DMS53 treated with DMSO at 0.1 percent for 48 hours (cell line): ENCODE measurements around the gene ERBB4.
A peak's percentile ranks its signal among the peaks of the same experiment; 100 is the strongest.
"Not testable (repeated sequence)": the region's sequence is repeated elsewhere in the genome, so short reads cannot be mapped to it uniquely, and the experiment has no call there.

Experiments
- DNase-seq: peaks from one replicate; lab custom pipeline; 2025; ENCODE audit not compliant: unreplicated experiment; lab: John Stamatoyannopoulos, UW

Gene ERBB4

DNA sequence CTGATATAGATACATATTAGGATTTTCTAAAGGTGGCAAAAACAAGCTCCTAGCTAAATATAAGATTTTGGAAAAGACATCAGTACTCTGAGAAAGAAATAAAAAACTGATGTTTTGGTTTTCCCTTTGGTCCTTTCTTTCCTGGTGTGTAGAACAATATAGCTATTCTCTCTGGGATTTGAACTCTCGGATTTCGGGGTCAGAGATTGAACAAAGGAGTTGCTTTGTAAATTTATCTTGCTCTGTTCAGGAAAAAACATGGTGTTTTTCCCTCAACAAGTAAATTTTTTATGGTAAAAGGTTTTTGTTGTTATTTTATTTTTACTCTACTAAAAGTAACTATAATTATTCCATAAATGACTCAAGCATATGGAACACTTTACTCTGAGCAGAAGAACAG, 889.3 kb downstream of the ERBB4 start:
- DNase-seq: no peak

DNA sequence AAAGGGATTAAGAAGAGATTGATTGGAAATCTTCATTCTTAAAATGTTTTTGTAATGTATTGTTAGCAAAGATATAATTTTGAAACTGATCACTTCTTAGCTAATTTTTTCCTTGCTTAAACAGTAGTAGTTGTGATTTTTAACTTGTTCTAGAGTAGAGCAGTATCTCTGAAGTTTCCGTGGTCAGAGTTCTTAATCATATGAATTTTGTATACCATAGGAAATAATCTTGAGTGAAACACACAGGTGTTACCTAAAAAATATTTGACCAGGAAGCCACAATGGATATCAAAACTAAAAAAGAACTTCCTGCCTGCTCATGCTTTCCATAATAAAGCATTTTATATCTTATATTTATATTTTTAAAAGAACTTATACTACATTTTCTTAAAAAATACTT, 907.1 kb downstream of the ERBB4 start:
- no peak for DNase-seq

- no peak for DNase-seq
These were observed 915.5 kb downstream of the ERBB4 start for GRCh38 chr2:211623096-211623495.

DNA sequence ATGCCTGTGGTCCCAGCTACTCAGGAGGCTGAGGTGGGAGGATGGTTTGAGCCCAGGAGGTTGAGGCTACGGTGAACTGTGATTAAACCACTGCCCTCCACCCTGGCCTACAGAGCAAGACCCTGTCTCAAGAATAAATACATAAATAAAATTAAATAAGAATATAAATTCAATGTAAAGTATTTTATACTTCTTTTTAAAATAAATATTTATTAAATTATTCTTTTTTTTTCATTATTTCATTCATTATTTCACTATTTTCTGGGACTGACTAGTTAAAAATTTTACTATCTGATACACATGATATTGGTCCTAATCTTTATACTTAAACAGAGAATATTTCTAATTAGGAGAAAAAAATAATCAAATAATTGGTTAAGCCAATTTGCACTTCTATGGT, 917.6 kb downstream of the ERBB4 start:
- no peak for DNase-seq

- no peak for DNase-seq
These were observed 920.8 kb downstream of the ERBB4 start for GRCh38 chr2:211617803-211618202.

DNA sequence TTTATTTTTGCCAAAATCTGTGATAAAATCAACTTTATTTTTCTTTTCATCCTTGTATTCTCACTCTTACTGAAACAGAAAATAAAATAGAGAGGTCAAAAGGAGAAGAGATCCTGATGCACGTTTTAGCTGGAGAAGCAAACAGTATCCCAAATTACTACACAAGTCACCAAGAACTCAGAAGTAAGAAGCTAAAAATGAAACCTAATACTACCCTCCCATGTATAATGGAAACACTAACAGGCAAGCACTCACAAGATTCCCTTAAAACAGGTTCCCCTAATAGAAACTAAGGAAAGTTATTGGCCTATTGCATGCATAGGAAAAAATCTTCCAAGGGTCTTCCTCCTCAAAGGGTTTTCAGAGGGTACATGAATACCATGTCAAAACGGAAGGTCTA, 927.0 kb downstream of the ERBB4 start:
- DNase-seq: no peak

- peak; percentile 76 for DNase-seq
These were observed 927.5 kb downstream of the ERBB4 start for GRCh38 chr2:211611061-211611518.

DNA sequence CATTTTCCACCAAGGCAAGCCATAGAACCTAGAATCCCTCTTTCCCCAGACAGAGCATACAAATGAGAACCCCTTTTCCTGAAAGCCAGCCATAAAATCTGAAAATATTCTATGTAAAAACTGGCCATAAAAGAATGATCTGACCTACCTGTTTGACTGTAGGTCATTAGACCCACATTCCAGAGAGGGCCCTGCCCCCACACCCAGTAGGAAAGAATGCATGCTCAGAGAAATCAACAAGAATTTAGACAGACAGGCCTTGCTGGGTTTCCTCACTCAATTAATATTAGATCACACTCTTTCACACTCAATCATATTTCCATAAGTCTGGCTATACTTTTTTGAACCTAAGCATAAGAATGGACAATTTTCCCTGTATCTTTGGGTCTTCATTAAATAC, 929.5 kb downstream of the ERBB4 start:
- DNase-seq: no peak

DNA sequence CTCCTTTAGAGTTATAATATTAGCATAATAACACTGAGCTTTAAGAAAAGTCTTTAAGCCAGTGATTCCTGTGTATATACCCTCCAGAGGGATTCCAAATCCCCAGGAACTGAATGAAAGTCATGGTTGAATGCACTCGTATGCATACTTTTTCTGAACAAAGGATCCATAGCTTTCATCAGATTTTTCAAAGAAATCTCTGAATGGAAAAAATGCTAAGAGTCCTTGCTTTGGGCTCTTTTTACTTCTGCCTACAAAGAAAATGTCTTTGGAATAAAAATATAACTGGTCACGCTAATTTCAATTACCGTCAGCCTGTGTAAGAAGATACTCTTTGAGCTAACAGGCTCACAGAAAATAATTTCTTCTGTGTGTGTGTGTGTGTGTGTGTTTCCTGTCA, 939.5 kb downstream of the ERBB4 start:
- no peak for DNase-seq

DNA sequence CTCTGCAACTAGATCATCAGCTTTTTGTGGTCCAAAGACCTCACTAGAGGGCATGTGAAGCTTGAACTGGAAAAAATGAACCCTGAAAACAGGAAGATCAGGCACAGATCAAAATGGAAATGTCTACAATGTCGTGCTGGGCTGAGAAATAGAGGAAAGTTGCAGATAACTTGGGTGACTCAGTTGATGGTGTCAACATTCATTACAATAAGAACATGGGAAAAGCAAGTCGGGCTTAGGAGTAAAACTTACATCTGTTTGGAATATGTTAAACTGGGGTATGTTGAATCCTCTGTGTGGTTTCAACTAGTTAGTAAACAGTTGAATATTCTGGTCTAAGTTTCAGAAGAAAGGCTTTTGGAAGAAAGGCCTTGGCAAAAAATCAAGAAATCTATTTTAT, 940.4 kb downstream of the ERBB4 start:
- DNase-seq: no peak

GRCh38 chr2:211592006-211592405, 946.6 kb downstream of the ERBB4 start:
- DNase-seq: not testable (repeated sequence)

DNA sequence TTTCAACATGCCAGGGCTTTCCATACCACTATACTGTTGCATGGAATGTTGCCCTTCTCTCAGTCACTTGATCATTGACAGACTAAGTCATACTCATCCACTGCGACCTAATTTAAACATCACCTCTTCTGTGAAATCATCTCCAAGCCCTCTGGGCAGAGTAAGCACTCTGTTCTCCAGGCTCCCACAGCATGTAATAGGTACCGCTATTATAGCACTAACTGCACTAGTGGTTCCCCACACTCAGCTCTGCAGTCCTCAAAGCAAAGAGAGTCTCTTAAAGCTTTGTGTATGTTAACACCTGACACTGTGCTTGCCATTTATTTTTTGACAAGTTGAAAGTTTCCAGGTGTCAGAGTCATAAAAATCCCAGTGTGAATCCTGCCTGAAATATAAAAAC, 947.2 kb downstream of the ERBB4 start:
- no peak for DNase-seq

GRCh38 chr2:211568439-211568838, 970.2 kb downstream of the ERBB4 start:
- no peak for DNase-seq

GRCh38 chr2:211564441-211564840, 974.2 kb downstream of the ERBB4 start:
- no peak for DNase-seq

DNA sequence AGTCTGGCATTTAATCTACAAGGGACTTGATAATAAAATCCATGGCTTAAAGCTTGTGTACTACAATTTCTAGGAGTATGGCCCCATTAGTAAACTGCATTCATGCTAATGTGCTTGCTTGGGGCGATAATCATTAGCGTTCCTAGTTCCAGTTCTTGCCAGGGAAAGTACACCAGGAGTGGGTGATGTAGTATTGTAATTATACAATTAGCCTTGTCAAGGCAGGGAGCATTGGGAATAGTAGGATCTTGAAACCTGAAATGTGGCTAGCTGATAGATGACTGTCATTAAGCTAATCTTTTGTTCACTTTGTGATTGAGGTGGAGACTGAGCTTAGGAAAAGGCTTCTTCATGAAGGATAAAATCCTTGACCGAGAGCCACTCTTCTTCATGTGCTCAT, 993.0 kb downstream of the ERBB4 start:
- no peak for DNase-seq

DNA sequence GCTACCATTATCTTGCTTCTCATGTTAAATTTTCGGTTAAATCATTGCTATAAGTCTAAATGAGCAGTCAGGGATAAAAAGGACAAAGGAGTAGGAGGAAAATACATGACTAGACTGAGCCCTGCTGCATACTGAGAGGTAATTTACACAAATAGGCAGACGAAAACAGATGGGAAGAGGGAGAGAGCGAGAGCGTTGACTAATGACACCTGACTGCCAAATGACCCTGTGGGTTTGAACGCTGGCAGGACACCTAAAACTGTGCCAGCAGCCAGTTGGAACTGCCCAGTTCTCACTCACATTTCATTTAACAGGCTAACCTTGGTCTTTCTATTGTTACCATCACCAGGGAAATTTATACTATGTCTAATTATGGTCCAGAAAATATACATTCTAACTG, 1004.0 kb downstream of the ERBB4 start:
- no peak for DNase-seq

DNA sequence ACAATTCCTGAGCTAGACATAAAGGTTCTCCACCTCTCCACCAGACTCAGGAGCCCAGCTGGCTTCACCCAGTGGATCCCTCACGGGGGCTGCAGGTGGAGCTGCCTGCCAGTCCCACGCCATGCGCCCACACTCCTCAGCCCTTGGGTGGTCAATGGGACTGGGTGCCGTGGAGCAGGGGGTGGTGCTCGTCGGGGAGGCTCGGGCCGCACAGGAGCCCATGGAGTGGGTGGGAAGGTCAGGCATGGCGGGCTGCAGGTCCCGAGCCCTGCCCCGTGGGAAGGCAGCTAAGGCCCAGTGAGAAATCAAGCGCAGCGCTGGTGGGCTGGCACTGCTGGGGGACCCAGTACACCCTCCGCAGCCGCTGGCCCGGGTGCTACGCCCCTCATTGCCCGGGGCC, 1014.4 kb downstream of the ERBB4 start:
- DNase-seq: not testable (repeated sequence)

GRCh38 chr2:211516537-211516936, 1022.1 kb downstream of the ERBB4 start:
- DNase-seq: no peak

DNA sequence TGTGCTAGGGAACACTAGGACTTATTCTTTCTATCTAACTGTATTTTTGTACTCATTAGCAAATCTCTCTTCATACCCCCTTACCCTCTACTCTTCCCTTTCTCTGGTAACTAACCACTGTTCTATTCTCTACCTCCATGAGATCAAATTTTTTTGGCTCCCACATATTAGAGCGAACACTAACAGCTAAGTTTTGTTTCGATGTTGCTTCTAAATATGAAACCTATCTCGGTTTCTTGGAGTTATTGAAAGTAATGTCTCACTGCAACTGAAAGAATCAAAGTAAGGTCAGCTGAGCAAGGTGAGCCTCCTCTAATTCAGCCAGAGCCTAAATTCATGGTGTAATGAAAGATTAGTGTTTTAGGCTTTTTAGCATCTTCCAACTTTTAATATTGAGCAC, 1024.6 kb downstream of the ERBB4 start:
- DNase-seq: no peak

GRCh38 chr2:211513446-211513845, 1025.2 kb downstream of the ERBB4 start:
- DNase-seq: no peak

DNA sequence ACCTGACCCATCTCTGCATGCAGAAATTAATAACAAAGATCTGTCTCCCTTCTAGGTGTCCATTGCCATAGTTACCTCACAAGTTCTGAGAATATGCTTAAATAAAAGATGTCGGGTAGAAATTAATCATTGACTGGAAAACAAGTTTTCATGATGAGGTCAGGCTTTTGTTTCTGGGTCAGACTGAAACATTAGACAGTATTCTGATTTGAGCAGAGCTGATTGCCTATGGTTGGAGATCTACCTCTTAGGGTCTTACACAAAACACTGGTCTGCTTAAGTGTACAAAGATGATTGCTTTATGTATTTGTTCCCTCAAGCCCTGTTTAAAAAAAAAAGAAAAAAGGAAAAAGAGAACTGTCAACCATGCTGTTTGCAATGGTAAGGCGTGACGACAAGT, 1025.8 kb downstream of the ERBB4 start:
- DNase-seq: peak; percentile 34

GRCh38 chr2:211503856-211504255, 1034.7 kb downstream of the ERBB4 start:
- no peak for DNase-seq

- no peak for DNase-seq
These were observed 1035.4 kb downstream of the ERBB4 start for GRCh38 chr2:211503198-211503597.
